NCI-H774 (cell line): ENCODE results near the gene THBD.

Experiments used
- DNase-seq: peaks from one replicate; lab custom pipeline; 2025; lab: John Stamatoyannopoulos, UW

The THBD gene

DNA sequence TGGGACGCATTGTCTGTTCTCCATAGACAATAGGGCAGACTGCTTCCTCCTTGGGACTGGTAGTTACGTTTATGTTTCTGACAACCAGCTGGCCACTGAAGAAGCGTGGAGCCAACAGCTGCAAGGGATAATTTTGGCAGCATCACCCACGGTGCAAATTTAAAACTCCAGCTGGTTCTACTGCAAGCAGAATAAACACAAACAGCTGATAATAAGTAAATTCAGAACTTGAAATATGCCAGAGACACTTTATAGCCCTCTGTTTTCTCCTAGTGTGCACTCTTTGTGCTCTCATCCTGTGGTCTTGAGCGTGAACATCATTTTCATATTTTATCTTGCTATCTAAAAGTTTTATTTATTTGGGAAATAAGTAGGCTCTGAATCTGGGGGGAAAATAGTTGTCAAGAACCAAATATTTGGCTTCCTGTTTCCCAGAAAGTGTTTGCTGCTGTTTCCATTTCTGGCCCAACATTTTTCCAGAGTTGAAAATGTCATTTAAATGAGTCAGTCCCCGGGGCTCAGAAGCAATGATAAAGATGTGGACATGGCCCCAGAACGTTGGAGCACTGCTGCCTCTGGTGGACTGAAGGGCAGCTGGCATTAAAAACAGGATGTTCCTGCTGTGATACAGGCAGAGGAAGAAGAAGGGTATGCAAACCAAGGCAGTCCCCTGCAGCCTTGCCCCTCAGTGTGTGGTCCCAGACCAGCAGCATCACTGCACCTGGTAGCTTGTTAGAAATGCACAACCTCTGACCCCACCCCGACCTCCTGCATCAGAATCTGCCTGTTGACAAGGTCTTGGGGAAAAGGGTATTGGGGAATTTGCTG lies 12.5 kb upstream of the THBD start:
- DNase-seq: no peak

DNA sequence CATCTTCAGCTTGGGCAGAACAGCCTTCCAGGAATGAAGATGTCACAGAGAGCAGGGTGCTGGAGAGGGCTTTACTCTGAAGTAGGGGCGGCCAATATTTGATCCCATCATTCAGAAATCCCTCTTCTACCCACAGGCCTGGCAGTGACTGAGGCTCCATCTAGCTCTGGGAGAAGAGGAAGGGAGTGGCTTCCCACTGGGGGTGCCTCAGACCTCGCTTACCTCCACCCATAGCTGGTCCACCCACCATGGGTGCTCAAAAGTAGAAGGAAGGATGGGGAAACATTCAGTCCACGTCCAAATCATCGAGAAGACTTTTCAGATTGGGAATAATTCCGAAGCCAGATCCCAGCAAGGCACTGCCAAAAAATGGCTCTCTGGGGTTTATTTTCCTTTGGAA lies 11.8 kb upstream of the THBD start:
- DNase-seq: no peak

DNA sequence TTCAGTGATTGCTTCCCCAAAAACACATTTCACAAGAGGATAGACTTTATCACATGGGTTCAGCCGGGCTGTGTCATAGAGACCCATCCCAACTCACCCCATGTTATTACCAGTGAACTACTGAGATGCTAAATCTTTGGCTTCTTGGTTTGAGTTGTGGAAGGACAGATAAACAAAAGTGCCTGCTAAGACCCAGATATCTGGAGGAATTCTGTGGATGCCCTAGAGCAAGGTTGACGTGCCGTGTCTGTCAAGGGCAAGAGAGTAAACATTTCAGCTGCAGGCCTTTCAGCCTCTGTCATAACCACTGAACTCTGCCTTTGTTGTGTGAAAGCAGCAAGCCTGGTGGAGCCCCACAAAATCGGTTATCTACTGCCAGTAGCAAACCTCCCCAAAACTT lies 11.2 kb upstream of the THBD start:
- no peak for DNase-seq

DNA sequence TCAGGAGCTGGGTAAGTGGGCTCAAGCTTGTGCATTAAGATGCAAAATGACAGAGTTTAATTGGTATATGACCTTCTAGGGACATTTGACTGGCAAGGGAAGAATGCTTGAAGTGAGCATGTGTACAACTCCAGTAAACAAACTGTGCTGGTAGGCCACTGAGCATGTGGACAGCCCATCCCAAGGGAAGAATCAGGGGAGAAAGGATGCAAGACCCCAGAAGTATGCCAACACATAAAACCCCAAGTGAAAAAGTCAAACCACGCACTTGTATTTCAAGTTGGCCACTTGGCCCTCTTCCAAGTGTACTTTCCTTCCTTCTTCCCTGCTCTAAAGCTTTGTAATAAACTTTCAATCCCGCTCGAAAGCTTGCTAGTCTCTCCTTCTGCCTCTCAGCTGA lies 10.4 kb upstream of the THBD start:
- DNase-seq: no peak

DNA sequence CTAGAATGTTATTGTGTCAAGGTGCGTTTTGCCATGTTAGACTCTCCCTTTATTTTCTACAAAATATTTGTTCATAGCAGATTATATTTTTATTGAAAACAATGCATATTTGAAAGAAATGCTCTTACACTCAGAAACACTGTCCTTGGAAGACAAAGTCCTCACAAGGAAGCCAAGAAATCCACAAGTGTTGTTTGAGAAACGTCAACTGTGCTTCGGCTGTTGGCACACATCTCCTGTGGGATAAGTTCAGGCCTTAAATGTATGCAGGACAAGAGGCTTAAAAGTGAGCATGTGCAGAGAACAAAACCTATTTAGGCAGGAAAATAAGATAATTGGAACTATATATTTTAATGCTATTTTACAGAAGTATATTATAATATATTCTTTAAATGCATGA lies 9.5 kb upstream of the THBD start:
- no peak for DNase-seq

DNA sequence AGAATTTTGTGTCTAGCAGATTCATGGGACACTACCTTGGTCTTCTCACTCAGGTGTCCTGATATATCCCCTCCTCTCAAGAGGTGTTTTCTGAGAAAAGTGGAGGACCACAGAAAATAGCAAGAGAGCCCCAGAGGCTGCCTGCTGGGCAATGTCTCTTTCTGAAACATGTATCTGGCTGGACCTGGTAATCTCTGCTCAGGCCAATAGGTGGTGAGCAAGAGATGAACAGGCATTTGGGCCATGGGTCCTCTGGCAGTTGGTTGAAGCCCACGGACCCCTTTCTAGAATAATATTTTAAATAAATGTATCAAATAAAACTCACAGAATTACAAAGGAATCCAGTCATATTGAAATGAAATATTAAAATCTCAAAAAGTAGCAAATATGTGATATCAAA lies 8.8 kb upstream of the THBD start:
- no peak for DNase-seq

DNA sequence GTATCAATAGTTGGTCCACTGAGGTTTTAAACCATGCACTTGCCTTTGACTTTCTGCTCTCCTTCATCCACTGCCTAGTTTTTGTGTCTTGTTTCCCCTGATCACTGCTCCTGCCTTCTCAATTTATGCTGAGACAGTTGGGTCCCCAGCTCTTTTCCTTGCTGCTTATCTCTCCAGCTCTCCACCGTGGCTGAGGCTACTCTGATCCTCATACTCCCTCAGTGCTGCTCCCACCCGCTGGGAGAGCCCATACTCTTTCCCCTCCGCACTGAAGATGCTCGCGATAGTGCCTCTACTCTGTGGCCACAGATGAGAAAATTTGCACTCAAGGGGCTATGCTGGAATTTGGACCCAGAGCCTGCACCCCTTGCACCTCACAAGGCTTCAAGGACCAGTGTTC lies 3.4 kb upstream of the THBD start:
- DNase-seq: no peak

DNA sequence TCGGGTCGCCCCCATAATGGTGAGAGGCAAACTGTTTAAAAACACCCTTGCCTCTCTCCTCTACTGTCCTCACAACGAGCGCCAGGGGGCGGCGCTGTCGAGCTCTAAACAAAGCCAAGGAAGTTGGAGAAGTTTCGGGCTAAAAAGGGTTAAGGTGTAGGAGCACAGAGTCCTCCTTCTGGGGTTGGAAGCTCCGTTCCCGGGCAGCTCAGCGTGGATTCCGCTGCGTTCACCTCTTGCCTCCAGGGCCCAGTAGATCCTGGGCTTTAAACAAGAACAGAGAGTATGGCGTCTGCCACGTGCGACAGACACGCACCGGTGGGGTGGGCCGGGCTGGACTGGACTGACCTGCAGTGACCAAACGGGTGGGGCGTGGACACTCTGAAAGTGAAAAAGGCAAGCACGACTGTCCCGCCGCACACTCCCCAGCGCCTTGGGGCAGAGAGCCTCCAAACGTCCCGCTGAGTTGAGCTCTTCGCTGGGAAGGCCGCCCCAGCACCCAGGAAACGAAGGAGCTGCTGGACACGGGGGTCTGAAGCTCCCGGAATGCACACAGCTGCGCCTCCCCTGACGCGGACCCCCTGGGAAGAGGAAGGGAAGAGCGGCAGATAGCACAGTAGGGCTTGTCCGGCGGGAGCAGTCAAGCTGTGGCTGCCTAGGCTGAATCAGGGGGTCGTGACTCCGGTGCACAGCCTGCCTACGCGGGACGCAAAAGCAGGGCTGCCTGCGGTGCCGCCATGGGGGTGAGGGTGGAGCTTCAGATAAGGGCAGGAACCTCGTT lies 1.6 kb upstream of the THBD start:
- DNase-seq: peak; percentile 23

DNA sequence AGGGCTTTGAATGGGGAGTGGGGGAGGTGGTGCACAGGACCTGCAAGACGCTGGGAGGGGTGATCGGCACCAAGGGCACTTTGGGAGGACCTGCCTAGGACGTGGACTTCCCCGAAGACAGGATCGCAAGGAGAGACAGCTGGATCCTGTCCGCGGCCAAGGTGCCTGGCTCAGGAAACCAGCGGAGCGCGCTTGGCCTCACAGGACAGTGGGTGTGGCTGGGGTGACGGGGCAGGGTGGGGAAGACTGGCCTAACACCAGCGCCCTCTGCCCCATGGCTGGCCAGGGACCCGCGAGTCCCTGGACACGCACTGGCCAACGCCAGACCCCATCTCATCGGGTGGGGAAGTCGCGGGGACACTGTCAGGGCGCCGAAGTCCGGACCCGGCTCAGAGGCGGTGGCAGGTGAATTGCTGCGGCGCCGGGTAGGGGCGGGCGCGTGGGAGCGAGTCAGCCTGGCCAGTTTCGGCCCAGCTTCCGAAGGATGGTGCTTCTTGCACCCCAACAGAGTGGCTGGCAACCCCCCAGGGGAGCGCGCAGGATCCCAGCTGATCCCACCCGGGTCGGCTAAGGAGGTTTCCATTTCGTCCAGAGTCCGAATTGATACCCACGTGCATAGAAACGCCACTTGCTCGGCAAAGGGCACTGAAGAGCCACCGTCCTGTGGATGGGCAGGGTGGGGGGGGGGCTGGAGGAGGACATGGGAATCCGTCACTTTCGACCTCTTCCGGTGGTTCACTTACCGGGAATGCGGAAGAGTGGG lies 785 bp upstream of the THBD start:
- DNase-seq: no peak

DNA sequence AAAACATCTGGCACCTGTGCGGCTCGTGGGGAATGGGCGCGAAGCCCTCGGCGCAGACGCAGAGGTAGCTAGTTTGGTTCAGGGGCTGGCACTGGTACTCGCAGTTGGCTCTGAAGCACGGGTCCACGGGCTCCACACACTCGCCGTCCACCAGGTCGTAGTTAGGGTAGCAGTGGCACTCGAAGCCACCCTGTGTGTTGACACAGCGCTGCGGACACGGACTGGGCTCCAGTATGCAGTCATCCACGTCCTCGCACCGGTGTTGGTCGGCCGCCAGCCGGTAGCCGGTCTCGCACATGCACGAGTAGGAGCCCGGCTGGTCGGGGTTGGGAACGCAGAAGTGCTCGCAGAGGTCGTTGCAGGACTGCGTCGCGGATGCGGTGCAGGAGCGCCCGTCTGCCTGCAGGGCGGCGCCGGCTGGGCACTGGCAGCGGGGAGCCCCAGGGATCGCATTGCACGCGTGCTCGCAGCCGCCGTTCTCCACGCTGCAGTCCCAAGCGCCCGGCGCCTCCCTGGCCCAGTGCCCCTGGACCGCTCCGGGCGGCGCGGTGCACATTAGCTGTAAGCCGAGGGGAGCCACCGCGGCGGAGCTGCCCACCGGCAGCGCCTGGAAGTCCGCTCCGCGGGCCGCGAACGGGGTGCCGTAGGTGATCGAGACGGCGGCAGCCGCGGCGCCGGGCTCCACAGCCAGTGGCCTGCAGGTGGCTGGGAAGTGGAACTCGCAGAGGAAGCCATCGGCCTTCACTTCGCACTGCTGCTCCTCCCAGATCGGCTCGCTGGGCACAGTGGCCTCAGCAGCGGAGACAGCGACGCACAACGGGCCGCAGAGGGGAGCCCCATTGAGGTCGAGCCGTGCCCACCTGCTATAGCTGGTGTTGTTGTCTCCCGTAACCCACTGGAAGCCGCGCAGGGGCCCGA lies 930 bp downstream of the THBD start:
- peak; percentile 67 for DNase-seq

DNA sequence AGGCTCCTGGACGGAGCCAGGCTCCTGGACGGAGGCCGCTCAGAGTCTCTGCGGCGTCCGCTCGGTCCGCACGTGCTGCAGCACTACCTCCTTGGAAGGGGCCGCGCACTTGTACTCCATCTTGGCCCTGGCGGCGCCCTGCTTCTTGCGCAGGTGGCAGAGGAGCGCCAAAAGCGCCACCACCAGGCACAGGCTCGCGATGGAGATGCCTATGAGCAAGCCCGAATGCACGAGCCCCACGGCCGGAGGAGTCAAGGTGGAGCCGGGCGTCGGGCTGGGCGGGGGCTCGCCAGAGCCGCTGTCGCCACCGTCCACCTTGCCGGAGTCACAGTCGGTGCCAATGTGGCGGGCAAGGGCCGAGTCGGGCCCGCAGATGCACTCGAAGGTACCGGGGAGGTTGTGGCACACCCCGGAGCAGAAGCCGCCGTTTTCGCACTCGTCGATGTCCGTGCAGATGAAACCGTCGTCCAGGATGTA lies 1.7 kb downstream of the THBD start:
- peak; percentile 55 for DNase-seq

DNA sequence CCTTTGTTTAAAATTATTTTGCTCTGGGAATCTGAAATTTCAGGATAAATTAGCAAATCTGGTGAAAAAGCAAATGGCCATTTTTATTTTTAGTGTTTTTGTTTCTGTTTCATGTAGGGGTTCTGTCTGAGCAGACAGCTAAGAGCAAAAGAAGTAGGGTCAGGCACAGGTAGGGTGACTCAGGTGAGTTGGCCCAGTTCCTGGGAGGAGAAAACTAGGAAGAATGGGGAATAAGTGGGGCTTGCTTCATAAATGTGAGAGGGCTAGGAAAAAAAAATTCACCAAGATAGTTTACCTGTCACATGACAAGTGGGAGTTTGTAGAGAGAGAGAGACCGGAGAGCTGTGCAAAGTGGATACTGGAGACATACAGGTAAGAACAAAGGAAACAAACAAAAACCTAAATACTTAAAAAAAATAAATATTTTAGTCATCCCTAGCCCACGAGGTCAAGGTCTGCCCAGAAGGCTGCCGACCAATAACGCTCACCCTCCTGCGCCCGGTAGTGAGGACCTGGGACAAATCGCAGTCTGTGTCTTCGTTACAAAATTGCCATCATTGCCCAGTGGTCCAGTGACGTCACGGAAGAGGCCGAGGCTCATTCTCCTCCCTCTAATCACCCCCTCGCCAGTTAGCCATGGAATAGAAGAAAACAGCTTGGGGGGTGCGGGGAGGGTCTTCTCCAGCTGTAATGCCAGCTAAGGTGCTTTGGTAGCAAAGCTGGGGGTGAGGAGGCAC lies 2.3 kb downstream of the THBD start:
- peak; percentile 55 for DNase-seq

DNA sequence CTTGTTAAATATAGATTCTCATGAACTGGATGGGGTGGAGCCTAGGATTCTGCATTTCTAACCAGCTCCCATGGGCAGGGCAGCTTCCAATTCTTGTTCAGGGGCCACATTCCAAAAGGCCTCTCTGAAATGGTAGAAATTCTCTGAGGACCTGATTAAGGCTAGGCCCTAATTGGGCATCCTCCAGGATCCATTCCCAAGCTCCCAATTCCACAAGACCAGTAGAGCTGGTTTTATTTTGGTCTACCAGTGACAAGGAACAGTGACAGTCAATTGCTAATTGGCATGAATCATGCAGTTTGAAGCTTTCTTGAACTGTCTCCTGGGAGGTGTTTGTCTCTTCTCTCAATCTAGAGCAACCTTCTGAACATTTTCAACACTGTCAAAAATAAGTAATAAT lies 3.0 kb downstream of the THBD start:
- DNase-seq: no peak

DNA sequence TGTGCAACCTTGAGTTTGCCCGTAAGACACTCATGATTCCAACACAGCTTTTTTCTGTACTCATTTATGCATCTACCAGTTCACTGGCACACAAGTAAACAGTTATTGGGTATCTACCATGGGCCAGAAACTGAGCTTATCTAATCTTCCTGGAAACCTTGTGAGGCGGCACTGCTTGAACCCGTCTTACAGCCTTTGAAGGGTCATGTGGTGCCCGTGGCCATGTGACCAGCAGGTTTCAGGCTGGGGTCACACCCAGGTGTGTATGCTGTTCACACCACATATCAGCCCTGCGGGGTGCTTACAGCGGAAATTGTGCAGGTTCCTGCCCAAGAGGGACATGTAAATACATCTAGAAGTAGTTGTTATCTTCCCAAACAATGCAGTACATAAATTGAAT lies 6.1 kb downstream of the THBD start:
- no peak for DNase-seq

DNA sequence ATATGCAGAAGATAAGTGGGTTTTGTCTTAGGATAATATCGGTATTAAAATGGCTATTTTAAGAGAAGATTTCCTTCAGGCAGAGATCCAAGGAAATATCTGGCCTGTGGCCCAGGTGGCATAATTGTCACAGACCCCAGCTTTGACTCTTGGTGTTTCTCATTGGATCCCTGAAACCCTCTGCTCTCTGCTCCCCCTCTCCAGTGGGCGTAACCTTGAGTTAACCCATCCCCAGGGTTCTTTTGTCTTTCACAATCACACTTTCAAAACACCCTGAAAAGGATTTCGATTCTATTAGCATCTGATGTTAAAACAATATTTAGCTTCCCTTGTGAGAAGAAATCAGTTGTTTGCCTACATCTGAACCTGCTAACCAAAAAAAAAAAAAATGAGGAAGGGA lies 7.2 kb downstream of the THBD start:
- DNase-seq: no peak

DNA sequence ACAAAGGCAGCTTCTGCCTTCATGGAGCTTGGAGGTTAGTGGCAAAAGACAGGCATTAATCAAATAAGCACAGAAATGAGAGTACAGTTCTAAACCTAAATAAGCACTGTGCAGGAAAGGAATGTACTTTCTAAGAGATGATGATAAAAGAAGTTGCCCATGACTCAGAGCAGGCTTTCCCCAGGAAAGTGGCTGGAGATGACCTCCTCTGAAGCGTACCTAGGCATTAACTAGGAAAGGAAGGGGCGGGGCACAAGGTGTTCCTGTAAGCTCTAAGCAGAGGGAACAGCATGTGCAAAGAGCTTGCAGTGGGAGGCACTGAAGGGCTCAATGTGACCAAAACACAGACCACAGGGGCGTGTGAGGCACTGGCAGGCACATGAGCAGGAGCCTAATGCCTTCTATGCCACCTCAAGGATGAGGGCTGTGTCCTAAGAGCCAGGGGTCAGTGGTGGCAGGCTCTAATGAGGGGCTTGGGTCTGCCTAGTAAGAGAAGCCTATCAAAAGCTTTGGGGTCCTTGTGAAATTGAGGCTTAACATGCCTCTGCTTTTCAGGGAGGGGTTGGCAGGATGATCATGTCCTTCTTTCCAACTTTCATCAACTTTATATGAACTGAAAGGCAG lies 9.5 kb downstream of the THBD start:
- DNase-seq: no peak

DNA sequence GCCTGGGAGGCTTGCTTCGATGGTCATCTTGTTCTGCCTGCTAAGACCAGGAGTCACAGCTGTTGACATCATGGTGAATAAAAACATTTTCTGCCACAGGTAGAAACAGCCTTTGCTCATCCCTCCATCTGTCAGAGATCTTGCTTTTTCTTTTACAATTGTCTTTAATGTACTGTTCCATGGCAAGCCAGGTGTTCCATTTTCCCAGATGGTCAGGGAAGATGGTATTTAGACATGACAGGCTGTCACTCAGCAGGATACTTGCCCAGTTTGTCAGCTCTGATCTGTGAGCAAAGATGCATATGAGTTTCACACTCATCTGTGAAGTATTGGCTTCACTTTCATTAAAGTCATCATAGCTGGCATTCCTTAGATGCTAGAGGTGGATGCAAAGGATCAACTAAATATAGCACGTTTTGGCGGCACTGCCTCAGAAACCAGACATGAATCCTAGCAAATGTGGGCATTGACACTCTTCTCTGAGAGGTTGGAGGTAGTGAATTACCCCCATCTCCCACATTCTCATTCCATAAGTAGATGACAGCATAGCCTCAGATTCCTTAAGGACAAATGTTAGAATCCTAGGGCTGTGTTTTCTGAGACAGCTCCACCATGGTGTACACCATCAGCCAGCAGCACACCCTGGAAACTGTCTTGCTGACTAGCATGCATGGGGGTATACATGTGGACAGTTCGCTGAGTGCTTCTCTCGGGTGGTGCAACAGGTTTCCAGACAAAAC lies 10.2 kb downstream of the THBD start:
- DNase-seq: no peak

DNA sequence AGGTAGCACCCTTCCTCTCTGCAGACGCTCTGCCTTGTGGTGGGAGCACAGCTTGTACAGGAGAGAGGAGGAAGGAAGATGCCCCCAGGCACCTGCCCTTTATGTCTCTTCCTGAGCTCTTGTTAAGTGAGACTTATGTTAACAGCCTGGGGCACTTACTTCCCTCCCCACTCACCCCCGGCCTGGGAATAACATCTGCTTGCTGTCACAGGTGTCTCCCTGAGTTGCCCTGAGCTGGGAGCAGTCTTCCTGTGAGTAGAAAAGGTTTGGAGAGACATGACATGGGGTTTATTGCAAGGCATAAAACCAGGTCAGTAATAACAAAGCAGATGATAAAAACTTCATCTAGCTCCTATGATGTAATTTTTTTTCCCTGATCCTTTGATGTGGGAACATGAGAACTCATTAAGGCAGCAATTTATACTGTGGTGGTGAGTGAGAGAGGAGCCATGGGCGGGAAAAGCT lies 12.4 kb downstream of the THBD start:
- no peak for DNase-seq

DNA sequence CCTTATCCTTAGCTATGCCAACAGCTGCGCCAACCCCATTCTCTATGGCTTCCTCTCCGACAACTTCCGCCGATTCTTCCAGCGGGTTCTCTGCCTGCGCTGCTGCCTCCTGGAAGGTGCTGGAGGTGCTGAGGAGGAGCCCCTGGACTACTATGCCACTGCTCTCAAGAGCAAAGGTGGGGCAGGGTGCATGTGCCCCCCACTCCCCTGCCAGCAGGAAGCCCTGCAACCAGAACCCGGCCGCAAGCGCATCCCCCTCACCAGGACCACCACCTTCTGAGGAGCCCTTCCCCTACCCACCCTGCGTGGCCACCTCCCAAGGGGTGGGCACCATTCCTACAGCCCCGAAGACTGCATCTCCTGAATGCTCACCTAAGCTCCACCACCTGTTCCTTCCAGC lies 13.1 kb downstream of the THBD start:
- no peak for DNase-seq

DNA sequence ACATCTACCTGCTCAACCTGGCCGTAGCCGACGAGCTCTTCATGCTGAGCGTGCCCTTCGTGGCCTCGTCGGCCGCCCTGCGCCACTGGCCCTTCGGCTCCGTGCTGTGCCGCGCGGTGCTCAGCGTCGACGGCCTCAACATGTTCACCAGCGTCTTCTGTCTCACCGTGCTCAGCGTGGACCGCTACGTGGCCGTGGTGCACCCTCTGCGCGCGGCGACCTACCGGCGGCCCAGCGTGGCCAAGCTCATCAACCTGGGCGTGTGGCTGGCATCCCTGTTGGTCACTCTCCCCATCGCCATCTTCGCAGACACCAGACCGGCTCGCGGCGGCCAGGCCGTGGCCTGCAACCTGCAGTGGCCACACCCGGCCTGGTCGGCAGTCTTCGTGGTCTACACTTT lies 13.7 kb downstream of the THBD start:
- no peak for DNase-seq
